ENCODE measurements around the gene COL19A1.

DNA sequence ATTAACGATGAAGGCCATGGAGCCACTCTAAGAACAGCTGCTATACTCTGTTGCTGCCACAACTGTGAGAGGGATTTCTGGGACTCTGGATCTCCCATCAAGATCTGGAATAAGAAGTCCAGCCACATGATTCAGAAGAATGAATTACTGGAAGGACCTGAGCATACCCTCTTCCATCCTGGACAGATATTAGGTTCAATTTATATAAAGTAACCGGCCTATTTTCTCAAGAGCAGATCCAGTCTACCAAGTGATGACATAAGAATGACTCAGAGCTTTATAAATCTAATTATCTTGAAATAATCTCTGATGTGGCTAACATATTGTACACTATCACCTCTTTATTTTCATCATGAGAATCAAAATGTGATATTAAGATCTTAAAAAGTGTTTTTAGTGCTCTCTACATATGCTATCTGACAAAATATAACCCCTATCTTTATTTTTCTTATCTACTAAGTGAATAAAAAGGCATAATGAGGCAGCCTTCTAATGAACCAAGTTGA is 391.5 kb downstream of the COL19A1 start:
- TF ChIP-seq, protein P1, sequence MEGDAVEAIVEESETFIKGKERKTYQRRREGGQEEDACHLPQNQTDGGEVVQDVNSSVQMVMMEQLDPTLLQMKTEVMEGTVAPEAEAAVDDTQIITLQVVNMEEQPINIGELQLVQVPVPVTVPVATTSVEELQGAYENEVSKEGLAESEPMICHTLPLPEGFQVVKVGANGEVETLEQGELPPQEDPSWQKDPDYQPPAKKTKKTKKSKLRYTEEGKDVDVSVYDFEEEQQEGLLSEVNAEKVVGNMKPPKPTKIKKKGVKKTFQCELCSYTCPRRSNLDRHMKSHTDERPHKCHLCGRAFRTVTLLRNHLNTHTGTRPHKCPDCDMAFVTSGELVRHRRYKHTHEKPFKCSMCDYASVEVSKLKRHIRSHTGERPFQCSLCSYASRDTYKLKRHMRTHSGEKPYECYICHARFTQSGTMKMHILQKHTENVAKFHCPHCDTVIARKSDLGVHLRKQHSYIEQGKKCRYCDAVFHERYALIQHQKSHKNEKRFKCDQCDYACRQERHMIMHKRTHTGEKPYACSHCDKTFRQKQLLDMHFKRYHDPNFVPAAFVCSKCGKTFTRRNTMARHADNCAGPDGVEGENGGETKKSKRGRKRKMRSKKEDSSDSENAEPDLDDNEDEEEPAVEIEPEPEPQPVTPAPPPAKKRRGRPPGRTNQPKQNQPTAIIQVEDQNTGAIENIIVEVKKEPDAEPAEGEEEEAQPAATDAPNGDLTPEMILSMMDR (conservative IDR thresholded peaks at IDR 0.05; ENCODE audit: low read length), result no peak
- no peak for TF ChIP-seq EZH2phosphoT487 (IDR thresholded peaks at IDR 0.05; ENCODE audit: borderline replicate concordance, low read depth, low read length)
